Measurements from ENCODE around the gene SPAG5. TPM values are rescaled to one million over a fixed set of nuclear protein-coding genes. Genes with fewer than 3 reads are reported as not detected.

SPAG5 gene
- total RNA-seq, 1 donor from 2014 or later, result 141 TPM

DNA sequence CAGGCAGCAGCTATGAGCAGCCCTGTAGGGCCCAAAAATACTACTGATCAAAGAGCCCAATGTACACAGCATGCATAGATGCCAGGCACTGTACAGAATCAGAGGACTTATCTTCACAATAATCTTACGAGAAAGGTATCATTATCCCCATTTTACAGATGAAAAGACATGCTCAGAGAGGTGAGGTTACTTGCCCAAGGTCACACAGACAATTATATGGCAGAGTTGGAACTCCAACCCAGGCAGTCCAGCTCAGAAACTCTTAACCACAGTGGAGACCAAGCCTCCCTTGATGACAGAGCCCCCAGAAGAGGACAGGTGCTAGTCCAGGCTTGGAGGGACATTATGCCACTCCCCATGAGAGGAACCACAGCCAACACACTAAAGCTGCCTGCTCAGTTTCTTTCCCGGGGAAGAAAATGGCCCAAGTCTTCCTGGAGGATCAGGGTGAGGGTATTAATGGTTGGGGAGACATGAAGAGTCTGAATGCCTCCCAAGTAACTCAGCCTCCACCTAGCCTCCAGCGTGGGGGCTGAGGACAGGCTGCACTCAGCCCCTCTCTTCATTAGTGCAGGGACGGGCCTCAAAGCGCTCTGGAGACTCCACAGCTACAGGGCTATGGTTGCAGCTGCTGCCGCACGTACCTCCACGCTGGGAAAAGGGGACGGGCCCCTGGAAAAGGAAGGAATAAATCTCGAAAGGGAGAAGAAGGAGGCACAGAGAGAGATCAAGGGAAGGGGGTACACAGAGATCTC, 47.2 kb downstream of the SPAG5 start:
- no peaks in the 10 kb centered on the region for H3K9me3 Mint-ChIP-seq
- H3K27ac ChIP-seq, result no peak overlapping the region
- no peak for TF ChIP-seq EZH2 (IDR thresholded peaks at IDR 0.05)
- TF ChIP-seq, protein P1, sequence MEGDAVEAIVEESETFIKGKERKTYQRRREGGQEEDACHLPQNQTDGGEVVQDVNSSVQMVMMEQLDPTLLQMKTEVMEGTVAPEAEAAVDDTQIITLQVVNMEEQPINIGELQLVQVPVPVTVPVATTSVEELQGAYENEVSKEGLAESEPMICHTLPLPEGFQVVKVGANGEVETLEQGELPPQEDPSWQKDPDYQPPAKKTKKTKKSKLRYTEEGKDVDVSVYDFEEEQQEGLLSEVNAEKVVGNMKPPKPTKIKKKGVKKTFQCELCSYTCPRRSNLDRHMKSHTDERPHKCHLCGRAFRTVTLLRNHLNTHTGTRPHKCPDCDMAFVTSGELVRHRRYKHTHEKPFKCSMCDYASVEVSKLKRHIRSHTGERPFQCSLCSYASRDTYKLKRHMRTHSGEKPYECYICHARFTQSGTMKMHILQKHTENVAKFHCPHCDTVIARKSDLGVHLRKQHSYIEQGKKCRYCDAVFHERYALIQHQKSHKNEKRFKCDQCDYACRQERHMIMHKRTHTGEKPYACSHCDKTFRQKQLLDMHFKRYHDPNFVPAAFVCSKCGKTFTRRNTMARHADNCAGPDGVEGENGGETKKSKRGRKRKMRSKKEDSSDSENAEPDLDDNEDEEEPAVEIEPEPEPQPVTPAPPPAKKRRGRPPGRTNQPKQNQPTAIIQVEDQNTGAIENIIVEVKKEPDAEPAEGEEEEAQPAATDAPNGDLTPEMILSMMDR (IDR thresholded peaks at IDR 0.05), result no peak
- TF ChIP-seq EZH2phosphoT487 (IDR thresholded peaks at IDR 0.05), result no peak

DNA sequence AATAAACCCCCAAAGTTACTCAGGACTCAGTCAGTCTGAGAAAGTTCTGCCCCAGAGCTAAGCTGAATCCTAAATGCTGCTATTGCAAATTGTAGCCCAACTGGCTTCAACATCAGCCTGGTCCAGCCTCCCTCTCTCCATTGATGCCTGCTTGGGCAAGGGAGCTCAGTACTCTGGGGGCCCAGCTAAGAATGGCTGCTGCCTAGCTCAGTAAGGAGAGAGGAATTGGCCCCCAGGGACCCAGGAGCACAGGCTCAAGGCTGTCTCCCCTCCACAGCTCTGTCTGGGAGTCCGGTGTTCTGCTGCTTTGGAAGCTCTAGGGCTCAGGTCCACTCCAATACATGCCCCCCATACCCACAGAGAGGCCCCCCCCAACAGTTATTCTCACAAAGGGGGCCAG, 48.0 kb downstream of the SPAG5 start:
- no peak overlapping the region for H3K27ac ChIP-seq
- no peak overlapping the region for H3K4me3 ChIP-seq
- H3F3A ChIP-seq (ENCODE audit: low read depth), result peaks cover 25% of the 10 kb centered on the region
- H3K36me3 ChIP-seq, result no peaks in the 10 kb centered on the region
- peaks cover 40% of the 10 kb centered on the region for H3K4me1 ChIP-seq
- no peaks in the 10 kb centered on the region for H3K27me3 ChIP-seq
- H3K27ac Mint-ChIP-seq, result no peak overlapping the region
- DNase-seq (ENCODE audit: low spot score), result no peak
- H3K9ac ChIP-seq, result no peak overlapping the region
- H3K36me3 Mint-ChIP-seq, result peaks cover 16% of the 10 kb centered on the region
- H4K20me1 ChIP-seq (ENCODE audit: low read depth), result peaks cover 43% of the 10 kb centered on the region
- no peaks in the 10 kb centered on the region for H3K9me3 ChIP-seq (ENCODE audit: low read depth)
- peaks cover 10% of the 10 kb centered on the region for H3K79me2 ChIP-seq (ENCODE audit: low read depth)
- peak overlapping the region; percentile 97 for H3K4me3 Mint-ChIP-seq
- peak overlapping the region; percentile 83 for H3K4me2 ChIP-seq
- H3K4me1 Mint-ChIP-seq, result peaks cover 41% of the 10 kb centered on the region
- no peaks in the 10 kb centered on the region for H3K9me3 Mint-ChIP-seq
- no peak overlapping the region for H2AFZ ChIP-seq (replicated peaks)
- TF ChIP-seq EZH2phosphoT487 (IDR thresholded peaks at IDR 0.05) (no peak), EZH2 (IDR thresholded peaks at IDR 0.05) (no peak)
- TF ChIP-seq, protein P1 (IDR thresholded peaks at IDR 0.05), result no peak
- H3K27me3 Mint-ChIP-seq (ENCODE audit: insufficient read depth, low read depth), result peaks cover 3% of the 10 kb centered on the region

More for the DNA sequence above, 47.2 kb downstream of the SPAG5 start:
- H3K27me3 ChIP-seq, result no peaks in the 10 kb centered on the region
- H3K4me1 Mint-ChIP-seq, result peaks cover 41% of the 10 kb centered on the region
- peaks cover 22% of the 10 kb centered on the region for H3K36me3 Mint-ChIP-seq
- peaks cover 3% of the 10 kb centered on the region for H3K27me3 Mint-ChIP-seq (ENCODE audit: insufficient read depth, low read depth)
- no peaks in the 10 kb centered on the region for H3K36me3 ChIP-seq
- no peak overlapping the region for H2AFZ ChIP-seq (replicated peaks)
- peak overlapping the region; percentile 81 for H3K9ac ChIP-seq
- H3K4me3 ChIP-seq, result peak overlapping the region; percentile 90
- H3F3A ChIP-seq (ENCODE audit: low read depth), result peaks cover 25% of the 10 kb centered on the region
- peaks cover 40% of the 10 kb centered on the region for H3K4me1 ChIP-seq
- no peaks in the 10 kb centered on the region for H3K9me3 ChIP-seq (ENCODE audit: low read depth)
- peak overlapping the region; percentile 83 for H3K4me2 ChIP-seq
- peaks cover 43% of the 10 kb centered on the region for H4K20me1 ChIP-seq (ENCODE audit: low read depth)
- peak overlapping the region; percentile 97 for H3K4me3 Mint-ChIP-seq
- peaks cover 10% of the 10 kb centered on the region for H3K79me2 ChIP-seq (ENCODE audit: low read depth)
- DNase-seq (ENCODE audit: low spot score), result peak; percentile 40
- peak overlapping the region; percentile 87 for H3K27ac Mint-ChIP-seq

DNA sequence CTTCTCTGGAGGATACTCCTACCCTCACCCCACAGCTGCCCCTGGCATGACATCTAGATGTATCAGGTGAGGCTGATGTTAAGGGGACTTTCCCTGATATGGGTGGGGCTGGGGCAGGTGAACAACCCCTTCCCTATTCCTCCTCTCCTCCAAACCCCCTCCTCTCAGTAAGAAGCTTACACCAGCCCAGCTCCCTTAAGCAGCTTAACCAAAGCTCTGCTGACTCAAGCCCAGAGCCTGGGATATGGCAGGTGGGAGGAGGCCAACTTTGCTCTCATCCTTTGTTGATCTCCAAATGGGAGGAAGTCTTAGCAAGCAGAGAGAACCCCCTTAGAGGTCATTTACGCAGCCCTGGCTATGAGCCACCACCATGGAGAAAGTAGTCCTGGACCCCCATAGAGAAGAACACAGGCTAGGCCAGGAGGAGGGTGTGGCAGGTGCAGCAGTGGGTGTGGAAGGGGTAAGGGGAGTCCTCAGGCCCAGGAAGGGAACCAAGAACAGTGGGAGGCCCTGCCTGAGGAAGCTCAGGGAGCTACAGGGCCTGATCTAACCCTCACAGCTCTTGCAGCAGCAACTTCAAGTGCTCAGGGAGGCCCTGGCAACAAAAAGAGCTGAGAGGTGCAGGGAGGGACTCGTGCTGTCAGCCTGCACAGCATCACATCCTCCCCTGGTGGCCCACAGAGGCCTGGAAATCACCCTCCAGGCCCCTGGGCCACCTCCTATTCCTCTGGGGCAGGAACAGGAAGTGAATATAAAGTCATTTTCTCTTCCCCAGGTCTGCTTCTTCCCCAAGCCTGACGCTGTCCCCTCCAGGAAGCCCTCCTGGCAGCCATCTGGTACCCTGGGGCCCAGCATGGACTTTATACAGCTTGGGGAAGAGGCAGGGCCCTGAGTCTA, 49.3 kb downstream of the SPAG5 start:
- H3K9me3 ChIP-seq (ENCODE audit: low read depth), result no peaks in the 10 kb centered on the region
- H3K27ac ChIP-seq, result peak overlapping the region; percentile 33
- no peak overlapping the region for H2AFZ ChIP-seq (replicated peaks)
- no peaks in the 10 kb centered on the region for H3K36me3 ChIP-seq
- H3K4me3 ChIP-seq, result no peak overlapping the region
- no peaks in the 10 kb centered on the region for H3K27me3 ChIP-seq
- Mint-ChIP-seq H3K36me3 (peaks cover 9% of the 10 kb centered on the region), H3K4me1 (peaks cover 44% of the 10 kb centered on the region), H3K27ac (no peak overlapping the region), H3K9me3 (no peaks in the 10 kb centered on the region), H3K27me3 (ENCODE audit: insufficient read depth, low read depth) (peaks cover 2% of the 10 kb centered on the region), H3K4me3 (peak overlapping the region; percentile 27)
- TF ChIP-seq EZH2 (IDR thresholded peaks at IDR 0.05) (no peak), EZH2phosphoT487 (IDR thresholded peaks at IDR 0.05) (no peak)
- TF ChIP-seq, protein P1 (IDR thresholded peaks at IDR 0.05), result no peak
- peak; percentile 85 for DNase-seq (ENCODE audit: low spot score)
- H3K9ac ChIP-seq, result no peak overlapping the region
- peaks cover 43% of the 10 kb centered on the region for H4K20me1 ChIP-seq (ENCODE audit: low read depth)
- peak overlapping the region; percentile 83 for H3K4me2 ChIP-seq
- peaks cover 10% of the 10 kb centered on the region for H3K79me2 ChIP-seq (ENCODE audit: low read depth)
- peaks cover 25% of the 10 kb centered on the region for H3F3A ChIP-seq (ENCODE audit: low read depth)
- peaks cover 41% of the 10 kb centered on the region for H3K4me1 ChIP-seq
